GM12878 (cell line): ENCODE data around the gene MGLL. TPM values are rescaled to one million over a fixed set of nuclear protein-coding genes. Genes with fewer than 3 reads are reported as not detected.
A peak's percentile ranks its signal among the peaks of the same experiment; 100 is the strongest.

Experiments
- ATAC-seq: fragments of 200-7000 bp; cut with Tn5 transposase; 3 replicates; pipeline ENCODE4 v1.9.1; 2020; ENCODE audit warnings: mild to moderate bottlenecking, moderate library complexity
- BruUV-seq: library from RNA; stranded (reverse); fragments of 400-500 nt; replicated peaks from 2 replicates; lab custom pipeline; 2021; lab: Mats Ljungman, UMichigan
- CTCF ChIA-PET: fragments of 300-600 bp; sonication (Branson Sonifier 250); formaldehyde crosslinking; extraction: SDS; loops from one replicate; lab custom pipeline; 2021; ENCODE audit warnings: inconsistent platforms; lab: Yijun Ruan, JAX
- POLR2A ChIA-PET: fragments of 350-600 bp; formaldehyde crosslinking; extraction: SDS; loops from one replicate; lab custom pipeline; 2021; ENCODE audit warnings: inconsistent platforms; lab: Charles Lee
- RAD21 ChIA-PET: fragments of 300-600 bp; sonication (Branson Sonifier 250); formaldehyde crosslinking; loops from one replicate; lab custom pipeline; 2023; ENCODE audit warnings: antibody characterized with exemption; ENCODE audit not compliant: unreplicated experiment; lab: Charles Lee
- SMC1A ChIA-PET: fragments of 300-600 bp; sonication (Branson Sonifier 250); formaldehyde crosslinking; loops from one replicate; lab custom pipeline; 2023; ENCODE audit not compliant: unreplicated experiment, uncharacterized antibody; lab: Charles Lee
- DNase-seq: peaks from one replicate; pipeline ENCODE4 v3.0.0-alpha.2; 2011; ENCODE audit warnings: low read depth, low spot score
- FAIRE-seq: peaks from 3 replicates; lab custom pipeline; 2011; peaks lifted over from hg19 to GRCh38; lab: Jason Lieb, UNC
- H2AFZ ChIP-seq: 2 replicates; pipeline ENCODE4 v1.6.0; 2011; ENCODE audit warnings: low read depth, low read length, control low read depth; ENCODE audit not compliant: control insufficient read depth
- H3K27ac ChIP-seq: 2 replicates; pipeline ENCODE4 v1.5.1; 2011; ENCODE audit warnings: control low read depth; ENCODE audit not compliant: control insufficient read depth, insufficient read depth
- H3K27me3 ChIP-seq, 2 experiments: replicated peaks in 1 of 2; 2 replicates each; pipeline versions ENCODE4 v1.6.0 to v1.6.1; 2011; ENCODE audit warnings: low read length in 1 of 2; ENCODE audit not compliant: control insufficient read depth in 2 of 2, insufficient read depth in 2 of 2
- H3K36me3 ChIP-seq, 2 experiments: 2 replicates each; pipeline ENCODE4 v1.5.1; 2011; ENCODE audit warnings: low read length in 1 of 2; ENCODE audit not compliant: control insufficient read depth in 2 of 2, insufficient read depth in 2 of 2
- H3K4me1 ChIP-seq: 2 replicates; pipeline ENCODE4 v1.6.1; 2011; ENCODE audit warnings: mild to moderate bottlenecking, low read length, moderate library complexity, mixed read lengths; ENCODE audit not compliant: control insufficient read depth, insufficient read depth
- H3K4me2 ChIP-seq: 2 replicates; pipeline ENCODE4 v1.6.0; 2011; ENCODE audit warnings: control low read depth; ENCODE audit not compliant: control insufficient read depth, insufficient read depth
- H3K4me3 ChIP-seq: fragments of 200-600 bp; sonication (generic); 2 replicates; pipeline ENCODE4 v1.5.1; 2016
- H3K79me2 ChIP-seq: 2 replicates; pipeline ENCODE4 v1.6.0; 2011; ENCODE audit warnings: low read length; ENCODE audit not compliant: control insufficient read depth, insufficient read depth
- H3K9ac ChIP-seq: 2 replicates; pipeline ENCODE4 v1.8.0; 2011; ENCODE audit warnings: low read length, control low read depth, mixed read lengths; ENCODE audit not compliant: control insufficient read depth, insufficient read depth
- H3K9me3 ChIP-seq: replicated peaks from 3 replicates; pipeline ENCODE4 v1.5.1; 2011; ENCODE audit warnings: mild to moderate bottlenecking, low read length; ENCODE audit not compliant: control insufficient read depth, insufficient read depth
- H4K20me1 ChIP-seq: 2 replicates; pipeline ENCODE4 v1.6.0; 2011; ENCODE audit not compliant: control insufficient read depth, insufficient read depth
- ASH2L ChIP-seq: fragments of 300-600, 200-600 bp; sonication (generic); IDR thresholded peaks from 2 replicates; pipeline ENCODE4 v1.6.1; 2017; ENCODE audit warnings: low read depth, mild to moderate bottlenecking, borderline replicate concordance
- POLR2AphosphoS2 ChIP-seq: IDR thresholded peaks from 2 replicates; pipeline ENCODE4 v1.6.1; 2011; ENCODE audit warnings: low read depth, mild to moderate bottlenecking, low read length, improper control_type of control experiment, moderate library complexity
- RELA ChIP-seq: fragments of 450-650 bp; IDR thresholded peaks from 2 replicates; pipeline ENCODE4 v1.8.0; 2014; ENCODE audit warnings: borderline replicate concordance; ENCODE audit not compliant: partially characterized antibody
- SMARCA5 ChIP-seq: fragments of 450-650 bp; IDR thresholded peaks from 2 replicates; pipeline ENCODE4 v1.6.1; 2017; ENCODE audit warnings: mild to moderate bottlenecking
- WGBS: methylation state at CpG from one replicate; pipeline ENCODE4 v1.1.6; 2016; ENCODE audit warnings: low lambda C conversion rate; ENCODE audit not compliant: insufficient replicate concordance, insufficient coverage; ENCODE audit errors: missing lambda C conversion rate; 5-methylcytosine and 5-hydroxymethylcytosine counted together
- in situ Hi-C: fragments of 300-500 bp; cut with MboI; formaldehyde crosslinking; loops from 9 replicates; pipeline ENCODE4 v1.14.3; 2018; ENCODE audit warnings: mixed read lengths
- intact Hi-C: fragments of 100-400 bp; cut with micrococcal nuclease; formaldehyde crosslinking; loops from one replicate; pipeline ENCODE4 v1.14.2; 2022; ENCODE audit not compliant: unreplicated experiment
- polyA plus RNA-seq, 11 experiments: library from polyadenylated mRNA; depleted of rRNA in 4 of 11; unstranded in 6 of 11; stranded (reverse) in 5 of 11; fragments of >200 nt; fragmentation: Nextera tagmentation in 4 of 11; fragmentation: Illumina TruSeq in 1 of 11; extraction: Ambion mirVana in 4 of 11; extraction: Trizol in 1 of 11; gene quantifications; 1 replicate in 1 of 11; 2 replicates in 10 of 11; pipeline versions ENCODE4 v1.2.1 to v1.2.3, GENCODE V29; 2011 to 2016; ENCODE audit warnings: inconsistent platforms in 2 of 11, missing spikeins in 2 of 11, low read depth in 1 of 11
- total RNA-seq, 4 experiments: library from RNA; depleted of rRNA in 3 of 4; stranded (reverse); fragments of >200 nt in 3 of 4; fragmentation: Illumina TruSeq in 1 of 4; extraction: Trizol in 1 of 4; gene quantifications; 2 replicates each; pipeline versions ENCODE4 v1.2.1 to v1.2.3, GENCODE V29; 2013 to 2021
- TF ChIP-seq, protein P1 (sequence below): fragments of 450-650 bp; formaldehyde crosslinking; IDR thresholded peaks from 2 replicates; pipeline ENCODE4 v1.4.0; 2022; ENCODE audit warnings: mild to moderate bottlenecking, moderate library complexity
- TF ChIP-seq, protein P2 (sequence below): fragments of 450-650 bp; conservative IDR thresholded peaks from 2 replicates; pipeline ENCODE4 v1.6.1; 2017; ENCODE audit warnings: mild to moderate bottlenecking, moderate library complexity
- TF ChIP-seq, protein P3 (sequence below): IDR thresholded peaks from 2 replicates; pipeline ENCODE4 v1.6.1; 2011; ENCODE audit warnings: borderline replicate concordance, low read depth, mild to moderate bottlenecking, moderate library complexity, low read length; ENCODE audit not compliant: insufficient read depth, poor library complexity, severe bottlenecking

MGLL gene
- total and polyA plus RNA-seq, 10 of the 15 experiments (the other 5 are each of a cell fraction or from before 2014, with no cell fraction given), result 44.9 to 177 (median 72.9) TPM

DNA sequence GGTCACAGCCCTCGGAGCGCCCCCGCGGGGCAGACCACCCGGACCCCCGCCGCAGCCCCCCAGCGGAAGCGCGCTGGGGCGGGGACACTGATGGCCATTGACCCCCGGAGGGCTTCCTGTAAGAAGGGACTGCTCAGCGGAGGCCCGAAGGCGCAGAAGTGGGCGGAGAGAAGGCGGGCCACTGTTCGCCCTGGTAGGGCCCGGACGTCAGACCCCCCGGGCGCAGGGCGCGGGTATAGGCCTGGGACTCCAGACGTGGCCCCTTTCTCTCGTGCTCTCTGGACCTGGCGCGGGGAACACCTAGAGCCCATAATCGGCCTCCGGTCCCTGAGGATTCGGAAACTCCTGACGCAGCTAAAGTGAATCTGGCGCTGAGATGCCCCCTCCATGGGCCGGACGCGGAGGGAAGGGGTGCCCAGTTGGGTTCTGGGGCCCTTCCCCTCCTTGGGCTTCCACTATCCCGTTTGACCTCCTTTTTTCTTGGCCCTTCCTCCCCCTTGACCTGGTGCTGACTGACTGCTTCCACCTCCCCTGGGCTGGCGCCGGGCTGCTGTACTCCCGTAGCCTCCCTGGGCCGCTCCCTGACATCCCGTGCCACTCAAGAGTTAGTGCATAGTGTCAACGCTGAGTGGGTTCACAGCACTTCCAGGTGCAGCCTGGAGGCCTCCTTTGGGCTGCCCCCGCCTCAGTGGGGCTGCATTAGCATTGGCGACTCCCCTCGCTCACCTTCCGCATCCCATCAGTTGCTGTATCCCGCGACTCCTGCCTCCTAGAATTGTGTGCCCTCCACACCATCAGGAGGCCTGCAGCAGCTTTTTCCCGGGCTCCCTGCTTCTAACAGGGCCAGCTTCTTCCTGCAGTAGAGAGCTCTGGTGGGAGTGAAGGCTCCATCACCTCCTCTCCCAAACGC is 148.9 kb downstream of the MGLL start (continued):
- TF ChIP-seq, protein P1, sequence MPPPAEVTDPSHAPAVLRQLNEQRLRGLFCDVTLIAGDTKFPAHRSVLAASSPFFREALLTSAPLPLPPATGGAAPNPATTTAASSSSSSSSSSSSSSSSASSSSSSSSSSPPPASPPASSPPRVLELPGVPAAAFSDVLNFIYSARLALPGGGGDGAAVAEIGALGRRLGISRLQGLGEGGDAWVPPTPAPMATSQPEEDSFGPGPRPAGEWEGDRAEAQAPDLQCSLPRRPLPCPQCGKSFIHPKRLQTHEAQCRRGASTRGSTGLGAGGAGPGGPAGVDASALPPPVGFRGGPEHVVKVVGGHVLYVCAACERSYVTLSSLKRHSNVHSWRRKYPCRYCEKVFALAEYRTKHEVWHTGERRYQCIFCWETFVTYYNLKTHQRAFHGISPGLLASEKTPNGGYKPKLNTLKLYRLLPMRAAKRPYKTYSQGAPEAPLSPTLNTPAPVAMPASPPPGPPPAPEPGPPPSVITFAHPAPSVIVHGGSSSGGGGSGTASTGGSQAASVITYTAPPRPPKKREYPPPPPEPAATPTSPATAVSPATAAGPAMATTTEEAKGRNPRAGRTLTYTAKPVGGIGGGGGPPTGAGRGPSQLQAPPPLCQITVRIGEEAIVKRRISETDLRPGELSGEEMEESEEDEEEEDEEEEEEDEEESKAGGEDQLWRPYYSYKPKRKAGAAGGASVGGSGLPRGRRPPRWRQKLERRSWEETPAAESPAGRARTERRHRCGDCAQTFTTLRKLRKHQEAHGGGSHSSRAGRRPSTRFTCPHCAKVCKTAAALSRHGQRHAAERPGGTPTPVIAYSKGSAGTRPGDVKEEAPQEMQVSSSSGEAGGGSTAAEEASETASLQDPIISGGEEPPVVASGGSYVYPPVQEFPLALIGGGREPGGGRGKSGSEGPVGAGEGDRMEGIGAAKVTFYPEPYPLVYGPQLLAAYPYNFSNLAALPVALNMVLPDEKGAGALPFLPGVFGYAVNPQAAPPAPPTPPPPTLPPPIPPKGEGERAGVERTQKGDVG (CRISPR knock-in tag), result no peak
- no peak for TF ChIP-seq RELA
- TF ChIP-seq SMARCA5, result peak; percentile 43; the same call in 1 of the 2 replicates

DNA sequence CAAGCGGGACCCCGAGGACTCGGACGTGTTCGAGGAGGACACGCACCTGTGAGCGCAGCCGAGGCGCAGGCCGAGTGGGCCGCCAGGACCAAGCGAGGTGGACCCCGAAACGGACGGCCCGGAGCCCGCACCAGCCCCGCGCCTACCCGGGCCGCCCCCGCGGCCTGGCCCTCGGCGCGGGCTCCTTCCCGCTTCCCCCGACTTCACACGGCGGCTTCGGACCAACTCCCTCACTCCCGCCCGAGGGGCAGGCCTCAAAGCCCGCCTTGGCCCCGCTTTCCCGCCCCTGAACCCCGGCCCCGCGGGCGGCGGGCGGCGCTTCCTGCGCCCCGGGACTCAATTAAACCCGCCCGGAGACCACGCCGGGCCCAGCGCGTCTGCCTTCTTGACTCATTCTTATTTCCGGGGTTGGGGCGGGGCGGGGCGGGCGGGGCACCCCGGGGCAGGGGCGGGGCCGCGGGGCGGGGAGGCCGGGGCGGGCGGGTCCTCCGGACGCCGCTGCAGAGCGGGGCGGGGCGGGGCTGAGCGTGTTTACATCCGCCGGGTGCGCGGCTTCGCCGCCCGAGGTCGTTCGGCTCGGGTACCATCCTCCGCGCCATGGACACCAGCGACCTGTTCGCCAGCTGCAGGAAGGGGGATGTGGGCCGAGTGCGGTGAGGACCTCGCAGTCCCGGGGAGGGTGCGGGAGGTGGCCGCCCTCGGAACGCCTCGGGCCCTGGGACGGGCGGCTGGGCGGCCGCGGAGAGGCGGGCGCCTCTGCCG is 149.7 kb downstream of the MGLL start, which contains the start of gene ABTB1:
Gene ABTB1 (plus strand): TSS at position 524 of the 762 bp plus-strand sequence. CDS start 74 bp downstream, at position 598.
- CTCF ChIA-PET, result no interaction called here
- SMC1A ChIA-PET, result interaction anchor here (1.3 to 1.6 kb wide), 2 partner anchors 142 to 150 kb away, joined by 3 read pairs; no protein-coding TSS in a partner anchor
- Histone ChIP-seq H3K79me2 (peaks cover 7% of the 10 kb centered on the region), H4K20me1 (no peaks in the 10 kb centered on the region), H3K36me3 (no peaks in the 10 kb centered on the region), H3K9ac (peak within 1 kb of the TSS; percentile 95), H3K4me3 (peak within 1 kb of the TSS; percentile 94), H3K9me3 (no peaks in the 10 kb centered on the region), H3K27me3 (no peaks in the 10 kb centered on the region), H3K4me1 (peaks cover 11% of the 10 kb centered on the region; the same call in 1 of the 2 replicates), H3K4me2 (peak within 1 kb of the TSS; percentile 99), H2AFZ (peak within 1 kb of the TSS; percentile 79), H3K27ac (peak within 1 kb of the TSS; percentile 87)
- DNase-seq, result no peak
- TSS peak; percentile 91 for BruUV-seq
- POLR2A ChIA-PET, result no interaction called here
- in situ Hi-C loops, result no loop called here
- peak; percentile 23 for FAIRE-seq
- under 1% methylated on average over 48 of the region's 102 CpGs for WGBS
- intact Hi-C loops, result no loop called here
- ATAC-seq, result peak; percentile 89
- RAD21 ChIA-PET, result interaction anchor here (1.6 kb wide), 1 partner anchor 150 kb away, joined by 4 read pairs; no protein-coding TSS in a partner anchor
- TF ChIP-seq ASH2L, result no peak
- TF ChIP-seq POLR2AphosphoS2, result 0 out of 2 replicates have a peak, but pooled peaks have one; percentile 39
- TF ChIP-seq, protein P2, sequence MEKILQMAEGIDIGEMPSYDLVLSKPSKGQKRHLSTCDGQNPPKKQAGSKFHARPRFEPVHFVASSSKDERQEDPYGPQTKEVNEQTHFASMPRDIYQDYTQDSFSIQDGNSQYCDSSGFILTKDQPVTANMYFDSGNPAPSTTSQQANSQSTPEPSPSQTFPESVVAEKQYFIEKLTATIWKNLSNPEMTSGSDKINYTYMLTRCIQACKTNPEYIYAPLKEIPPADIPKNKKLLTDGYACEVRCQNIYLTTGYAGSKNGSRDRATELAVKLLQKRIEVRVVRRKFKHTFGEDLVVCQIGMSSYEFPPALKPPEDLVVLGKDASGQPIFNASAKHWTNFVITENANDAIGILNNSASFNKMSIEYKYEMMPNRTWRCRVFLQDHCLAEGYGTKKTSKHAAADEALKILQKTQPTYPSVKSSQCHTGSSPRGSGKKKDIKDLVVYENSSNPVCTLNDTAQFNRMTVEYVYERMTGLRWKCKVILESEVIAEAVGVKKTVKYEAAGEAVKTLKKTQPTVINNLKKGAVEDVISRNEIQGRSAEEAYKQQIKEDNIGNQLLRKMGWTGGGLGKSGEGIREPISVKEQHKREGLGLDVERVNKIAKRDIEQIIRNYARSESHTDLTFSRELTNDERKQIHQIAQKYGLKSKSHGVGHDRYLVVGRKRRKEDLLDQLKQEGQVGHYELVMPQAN, result peak; percentile 70
- TF ChIP-seq, protein P3, sequence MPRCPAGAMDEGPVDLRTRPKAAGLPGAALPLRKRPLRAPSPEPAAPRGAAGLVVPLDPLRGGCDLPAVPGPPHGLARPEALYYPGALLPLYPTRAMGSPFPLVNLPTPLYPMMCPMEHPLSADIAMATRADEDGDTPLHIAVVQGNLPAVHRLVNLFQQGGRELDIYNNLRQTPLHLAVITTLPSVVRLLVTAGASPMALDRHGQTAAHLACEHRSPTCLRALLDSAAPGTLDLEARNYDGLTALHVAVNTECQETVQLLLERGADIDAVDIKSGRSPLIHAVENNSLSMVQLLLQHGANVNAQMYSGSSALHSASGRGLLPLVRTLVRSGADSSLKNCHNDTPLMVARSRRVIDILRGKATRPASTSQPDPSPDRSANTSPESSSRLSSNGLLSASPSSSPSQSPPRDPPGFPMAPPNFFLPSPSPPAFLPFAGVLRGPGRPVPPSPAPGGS, result peak; percentile 42
